GM19455 (cell line): ENCODE measurements around the gene PCDHA8.
"Not testable (repeated sequence)": the region's sequence is repeated elsewhere in the genome, so short reads cannot be mapped to it uniquely, and the experiment has no call there.

Source experiments
- ATAC-seq: cut with Tn5 transposase; IDR thresholded peaks from one replicate; pipeline ENCODE4 v1.9.1; 2021; ENCODE audit not compliant: unreplicated experiment

PCDHA8 gene

DNA sequence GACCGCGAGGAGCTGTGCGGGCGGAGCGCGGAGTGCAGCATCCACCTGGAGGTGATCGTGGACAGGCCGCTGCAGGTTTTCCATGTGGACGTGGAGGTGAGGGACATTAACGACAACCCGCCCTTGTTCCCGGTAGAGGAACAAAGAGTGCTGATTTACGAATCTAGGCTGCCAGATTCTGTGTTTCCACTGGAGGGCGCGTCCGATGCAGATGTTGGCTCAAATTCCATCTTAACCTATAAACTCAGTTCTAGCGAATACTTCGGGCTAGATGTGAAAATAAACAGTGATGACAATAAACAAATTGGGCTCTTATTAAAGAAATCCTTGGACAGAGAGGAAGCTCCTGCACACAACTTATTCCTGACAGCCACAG lies 12.6 kb upstream of the PCDHA8 start:
- ATAC-seq: no peak

DNA sequence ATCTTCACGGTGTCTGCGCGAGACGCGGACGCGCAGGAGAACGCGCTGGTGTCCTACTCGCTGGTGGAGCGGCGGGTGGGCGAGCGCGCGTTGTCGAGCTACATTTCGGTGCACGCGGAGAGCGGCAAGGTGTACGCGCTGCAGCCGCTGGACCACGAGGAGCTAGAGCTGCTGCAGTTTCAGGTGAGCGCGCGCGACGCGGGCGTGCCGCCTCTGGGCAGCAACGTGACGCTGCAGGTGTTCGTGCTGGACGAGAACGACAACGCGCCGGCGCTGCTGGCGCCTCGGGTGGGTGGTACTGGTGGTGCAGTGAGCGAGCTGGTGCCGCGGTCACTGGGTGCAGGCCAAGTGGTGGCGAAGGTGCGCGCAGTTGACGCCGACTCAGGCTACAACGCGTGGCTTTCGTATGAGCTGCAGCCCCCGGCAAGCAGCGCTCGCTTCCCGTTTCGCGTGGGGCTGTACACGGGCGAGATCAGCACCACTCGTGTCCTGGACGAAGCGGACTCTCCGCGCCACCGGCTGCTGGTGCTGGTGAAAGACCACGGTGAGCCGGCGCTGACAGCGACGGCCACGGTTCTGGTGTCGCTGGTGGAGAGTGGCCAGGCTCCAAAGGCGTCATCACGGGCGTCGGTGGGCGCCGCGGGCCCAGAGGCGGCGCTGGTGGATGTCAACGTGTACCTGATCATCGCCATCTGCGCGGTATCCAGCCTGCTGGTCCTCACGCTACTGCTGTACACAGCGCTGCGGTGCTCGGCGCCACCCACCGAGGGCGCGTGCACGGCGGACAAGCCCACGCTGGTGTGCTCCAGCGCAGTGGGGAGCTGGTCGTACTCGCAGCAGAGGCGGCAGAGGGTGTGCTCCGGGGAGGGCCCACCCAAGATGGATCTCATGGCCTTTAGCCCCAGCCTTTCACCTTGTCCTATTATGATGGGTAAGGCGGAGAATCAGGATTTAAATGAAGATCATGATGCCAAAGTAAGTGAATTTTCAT lies 11.2 kb upstream of the PCDHA8 start:
- not testable (repeated sequence) for ATAC-seq

DNA sequence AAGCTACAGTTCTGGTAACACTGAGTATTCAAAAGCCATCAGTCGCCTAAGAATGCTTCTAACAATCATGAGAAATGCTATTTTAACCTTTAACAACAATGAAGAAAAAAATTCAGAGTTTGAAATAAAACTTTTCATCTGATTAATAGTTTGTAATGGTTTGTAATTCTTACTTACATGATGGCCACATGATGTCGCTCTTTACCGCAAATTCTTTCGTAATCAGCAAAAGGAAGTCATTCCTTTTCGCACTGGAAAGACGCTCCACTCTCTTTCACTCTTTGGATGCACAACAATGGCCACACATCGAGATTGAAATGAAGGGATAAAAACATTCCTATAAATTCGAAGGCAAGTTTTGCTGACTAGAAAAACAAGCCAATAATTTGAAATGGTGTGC lies 7.0 kb upstream of the PCDHA8 start, which contains the start of gene PCDHA7:
TSS of gene PCDHA7 (plus strand) at position 277 of the 400 bp plus-strand sequence. CDS start at position 392, 115 bp downstream.
- no peak for ATAC-seq

DNA sequence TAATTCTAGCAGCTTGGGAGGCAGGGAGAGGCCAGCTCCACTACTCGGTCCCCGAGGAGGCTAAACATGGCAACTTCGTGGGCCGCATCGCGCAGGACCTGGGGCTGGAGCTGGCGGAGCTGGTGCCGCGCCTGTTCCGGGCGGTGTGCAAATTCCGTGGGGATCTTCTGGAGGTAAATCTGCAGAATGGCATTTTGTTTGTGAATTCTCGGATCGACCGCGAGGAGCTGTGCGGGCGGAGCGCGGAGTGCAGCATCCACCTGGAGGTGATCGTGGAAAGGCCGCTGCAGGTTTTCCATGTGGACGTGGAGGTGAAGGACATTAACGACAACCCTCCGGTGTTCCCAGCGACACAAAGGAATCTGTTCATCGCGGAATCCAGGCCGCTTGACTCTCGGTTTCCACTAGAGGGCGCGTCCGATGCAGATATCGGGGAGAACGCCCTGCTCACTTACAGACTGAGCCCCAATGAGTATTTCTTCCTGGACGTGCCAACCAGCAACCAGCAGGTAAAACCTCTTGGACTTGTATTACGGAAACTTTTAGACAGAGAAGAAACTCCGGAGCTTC lies 6.5 kb upstream of the PCDHA8 start:
- not testable (repeated sequence) for ATAC-seq

DNA sequence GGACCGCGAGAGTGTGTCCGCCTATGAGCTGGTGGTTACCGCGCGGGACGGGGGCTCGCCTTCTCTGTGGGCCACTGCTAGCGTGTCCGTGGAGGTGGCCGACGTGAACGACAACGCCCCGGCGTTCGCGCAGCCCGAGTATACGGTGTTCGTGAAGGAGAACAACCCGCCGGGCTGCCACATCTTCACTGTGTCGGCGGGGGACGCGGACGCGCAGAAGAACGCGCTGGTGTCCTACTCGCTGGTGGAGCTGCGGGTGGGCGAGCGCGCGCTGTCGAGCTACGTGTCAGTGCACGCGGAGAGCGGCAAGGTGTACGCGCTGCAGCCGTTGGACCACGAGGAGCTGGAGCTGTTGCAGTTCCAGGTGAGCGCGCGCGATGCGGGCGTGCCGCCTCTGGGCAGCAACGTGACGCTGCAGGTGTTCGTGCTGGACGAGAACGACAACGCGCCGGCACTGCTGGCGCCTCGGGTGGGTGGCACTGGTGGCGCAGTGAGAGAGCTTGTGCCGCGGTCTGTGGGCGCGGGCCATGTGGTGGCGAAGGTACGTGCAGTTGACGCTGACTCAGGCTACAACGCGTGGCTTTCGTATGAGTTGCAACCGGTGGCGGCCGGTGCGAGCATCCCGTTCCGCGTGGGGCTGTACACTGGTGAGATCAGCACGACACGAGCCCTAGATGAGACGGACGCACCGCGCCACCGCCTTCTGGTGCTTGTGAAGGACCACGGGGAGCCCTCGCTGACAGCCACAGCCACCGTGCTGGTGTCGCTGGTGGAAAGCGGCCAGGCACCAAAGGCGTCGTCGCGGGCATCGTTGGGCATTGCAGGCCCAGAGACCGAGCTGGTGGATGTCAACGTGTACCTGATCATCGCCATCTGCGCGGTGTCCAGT lies 5.1 kb upstream of the PCDHA8 start:
- ATAC-seq: no peak

DNA sequence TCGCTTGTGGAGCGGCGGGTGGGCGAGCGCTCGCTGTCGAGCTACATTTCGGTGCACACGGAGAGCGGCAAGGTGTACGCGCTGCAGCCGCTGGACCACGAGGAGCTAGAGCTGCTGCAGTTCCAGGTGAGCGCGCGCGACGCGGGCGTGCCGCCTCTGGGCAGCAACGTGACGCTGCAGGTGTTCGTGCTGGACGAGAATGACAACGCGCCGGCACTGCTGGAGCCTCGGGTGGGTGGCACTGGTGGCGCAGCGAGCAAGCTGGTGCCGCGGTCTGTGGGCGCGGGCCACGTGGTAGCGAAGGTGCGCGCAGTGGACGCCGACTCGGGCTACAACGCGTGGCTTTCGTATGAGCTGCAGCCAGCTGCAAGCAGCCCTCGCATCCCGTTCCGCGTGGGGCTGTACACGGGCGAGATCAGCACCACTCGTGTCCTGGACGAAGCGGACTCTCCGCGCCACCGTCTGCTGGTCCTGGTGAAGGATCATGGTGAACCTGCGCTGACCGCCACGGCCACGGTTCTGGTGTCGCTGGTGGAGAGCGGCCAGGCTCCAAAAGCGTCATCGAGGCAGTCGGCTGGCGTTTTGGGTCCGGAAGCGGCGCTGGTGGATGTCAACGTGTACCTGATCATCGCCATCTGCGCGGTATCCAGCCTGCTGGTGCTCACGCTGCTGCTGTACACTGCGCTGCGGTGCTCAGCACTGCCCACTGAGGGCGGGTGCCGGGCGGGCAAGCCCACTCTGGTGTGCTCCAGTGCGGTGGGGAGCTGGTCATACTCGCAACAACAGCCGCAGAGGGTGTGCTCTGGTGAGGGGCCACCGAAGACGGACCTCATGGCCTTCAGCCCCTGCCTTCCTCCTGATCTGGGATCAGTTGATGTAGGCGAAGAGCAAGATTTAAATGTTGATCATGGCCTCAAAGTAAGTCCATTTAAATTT lies 2.1 kb downstream of the PCDHA8 start:
- ATAC-seq: no peak

DNA sequence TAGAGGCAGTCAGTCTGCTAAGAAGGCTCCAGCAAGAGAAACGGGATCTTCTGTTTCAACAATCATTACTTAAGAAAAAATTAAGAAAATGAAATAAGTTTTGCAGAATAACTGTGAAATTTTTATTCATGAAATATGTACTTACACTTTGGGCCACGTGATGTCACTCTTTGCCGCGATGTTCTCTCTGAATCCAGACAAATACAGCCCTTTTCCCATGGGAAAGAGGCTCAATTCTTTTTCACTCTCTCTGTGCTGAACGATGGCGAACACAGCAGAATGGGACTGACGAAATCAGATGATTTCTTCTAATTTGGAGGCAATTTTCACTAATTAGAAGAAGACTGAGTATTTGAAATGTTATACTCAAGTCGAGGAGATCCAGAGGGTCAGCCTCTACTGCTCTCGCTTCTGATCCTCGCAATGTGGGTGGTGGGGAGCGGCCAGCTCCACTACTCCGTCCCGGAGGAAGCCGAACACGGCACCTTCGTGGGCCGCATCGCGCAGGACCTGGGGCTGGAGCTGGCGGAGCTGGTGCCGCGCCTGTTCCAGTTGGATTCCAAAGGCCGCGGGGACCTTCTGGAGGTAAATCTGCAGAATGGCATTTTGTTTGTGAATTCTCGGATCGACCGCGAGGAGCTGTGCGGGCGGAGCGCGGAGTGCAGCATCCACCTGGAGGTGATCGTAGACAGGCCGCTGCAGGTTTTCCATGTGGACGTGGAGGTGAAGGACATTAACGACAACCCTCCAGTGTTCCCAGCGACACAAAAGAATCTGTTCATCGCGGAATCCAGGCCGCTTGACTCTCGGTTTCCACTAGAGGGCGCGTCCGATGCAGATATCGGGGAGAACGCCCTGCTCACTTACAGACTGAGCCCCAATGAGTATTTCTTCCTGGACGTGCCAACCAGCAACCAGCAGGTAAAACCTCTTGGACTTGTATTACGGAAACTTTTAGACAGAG lies 7.4 kb downstream of the PCDHA8 start, which contains the start of gene PCDHA9:
TSS of gene PCDHA9 (plus strand) at position 244 of the 964 bp plus-strand sequence. CDS start at position 358, 114 bp downstream.
- ATAC-seq: not testable (repeated sequence)

DNA sequence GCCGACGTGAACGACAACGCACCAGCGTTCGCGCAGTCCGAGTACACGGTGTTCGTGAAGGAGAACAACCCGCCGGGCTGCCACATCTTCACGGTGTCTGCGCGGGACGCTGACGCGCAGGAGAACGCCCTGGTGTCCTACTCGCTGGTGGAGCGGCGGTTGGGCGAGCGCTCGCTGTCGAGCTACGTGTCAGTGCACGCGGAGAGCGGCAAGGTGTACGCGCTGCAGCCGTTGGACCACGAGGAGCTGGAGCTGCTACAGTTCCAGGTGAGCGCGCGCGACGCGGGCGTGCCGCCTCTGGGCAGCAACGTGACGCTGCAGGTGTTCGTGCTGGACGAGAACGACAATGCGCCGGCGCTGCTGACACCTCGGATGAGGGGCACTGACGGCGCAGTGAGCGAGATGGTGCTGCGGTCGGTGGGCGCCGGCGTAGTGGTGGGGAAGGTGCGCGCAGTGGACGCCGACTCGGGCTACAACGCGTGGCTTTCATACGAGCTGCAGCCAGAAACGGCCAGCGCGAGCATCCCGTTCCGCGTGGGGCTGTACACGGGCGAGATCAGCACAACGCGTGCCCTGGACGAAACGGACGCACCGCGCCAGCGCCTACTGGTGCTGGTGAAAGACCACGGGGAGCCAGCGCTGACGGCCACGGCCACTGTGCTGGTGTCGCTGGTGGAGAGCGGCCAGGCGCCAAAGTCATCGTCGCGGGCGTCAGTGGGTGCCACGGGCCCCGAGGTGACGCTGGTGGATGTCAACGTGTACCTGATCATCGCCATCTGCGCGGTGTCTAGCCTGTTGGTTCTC lies 9.0 kb downstream of the PCDHA8 start:
- not testable (repeated sequence) for ATAC-seq

DNA sequence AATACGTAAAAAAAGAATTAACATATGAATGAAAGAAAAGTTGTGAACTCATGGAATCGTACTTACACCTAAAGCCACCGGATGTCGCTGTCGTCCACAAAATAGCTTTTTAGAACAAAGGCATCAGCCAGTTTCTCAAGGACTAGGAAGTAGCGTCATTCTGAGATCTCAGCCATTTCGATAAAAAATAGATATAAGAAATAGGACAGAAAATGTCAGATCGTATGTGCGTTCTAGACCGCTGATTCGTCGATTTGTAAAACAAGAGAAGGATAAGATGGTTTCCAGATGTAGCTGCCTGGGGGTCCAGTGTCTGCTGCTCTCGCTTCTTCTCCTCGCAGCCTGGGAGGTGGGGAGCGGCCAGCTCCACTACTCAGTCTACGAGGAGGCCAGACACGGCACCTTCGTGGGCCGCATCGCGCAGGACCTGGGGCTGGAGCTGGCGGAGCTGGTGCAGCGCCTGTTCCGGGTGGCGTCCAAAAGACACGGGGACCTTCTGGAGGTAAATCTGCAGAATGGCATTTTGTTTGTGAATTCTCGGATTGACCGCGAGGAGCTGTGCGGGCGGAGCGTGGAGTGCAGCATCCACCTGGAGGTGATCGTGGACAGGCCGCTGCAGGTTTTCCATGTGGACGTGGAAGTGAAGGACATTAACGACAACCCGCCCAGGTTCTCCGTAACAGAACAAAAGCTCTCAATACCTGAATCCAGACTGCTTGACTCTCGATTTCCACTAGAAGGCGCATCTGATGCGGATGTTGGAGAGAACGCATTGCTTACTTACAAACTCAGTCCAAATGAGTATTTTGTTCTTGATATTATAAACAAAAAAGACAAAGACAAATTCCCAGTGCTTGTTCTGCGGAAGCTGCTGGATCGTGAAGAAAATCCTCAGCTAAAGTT lies 15.0 kb downstream of the PCDHA8 start, which contains the start of gene PCDHA10:
TSS of gene PCDHA10 (plus strand) at position 126 of the 903 bp plus-strand sequence. CDS start at position 278, 152 bp downstream.
- no peak for ATAC-seq

DNA sequence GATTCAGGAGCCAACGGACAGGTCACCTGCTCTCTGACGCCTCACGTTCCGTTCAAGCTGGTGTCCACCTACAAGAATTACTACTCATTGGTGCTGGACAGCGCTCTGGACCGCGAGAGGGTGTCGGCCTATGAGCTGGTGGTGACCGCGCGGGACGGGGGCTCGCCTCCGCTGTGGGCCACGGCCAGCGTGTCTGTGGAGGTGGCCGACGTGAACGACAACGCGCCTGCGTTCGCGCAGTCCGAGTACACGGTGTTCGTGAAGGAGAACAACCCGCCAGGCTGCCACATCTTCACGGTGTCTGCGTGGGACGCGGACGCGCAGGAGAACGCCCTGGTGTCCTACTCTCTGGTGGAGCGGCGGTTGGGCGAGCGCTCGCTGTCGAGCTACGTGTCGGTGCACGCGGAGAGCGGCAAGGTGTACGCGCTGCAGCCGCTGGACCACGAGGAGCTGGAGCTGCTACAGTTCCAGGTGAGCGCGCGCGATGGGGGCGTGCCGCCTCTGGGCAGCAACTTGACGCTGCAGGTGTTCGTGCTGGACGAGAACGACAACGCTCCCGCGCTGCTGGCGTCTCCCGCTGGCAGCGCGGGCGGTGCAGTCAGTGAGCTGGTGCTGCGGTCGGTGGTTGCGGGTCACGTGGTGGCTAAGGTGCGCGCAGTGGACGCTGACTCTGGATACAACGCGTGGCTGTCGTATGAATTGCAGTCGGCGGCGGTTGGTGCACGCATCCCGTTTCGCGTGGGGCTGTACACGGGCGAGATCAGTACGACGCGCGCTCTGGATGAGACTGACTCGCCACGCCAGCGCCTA lies 16.4 kb downstream of the PCDHA8 start:
- ATAC-seq: no peak

DNA sequence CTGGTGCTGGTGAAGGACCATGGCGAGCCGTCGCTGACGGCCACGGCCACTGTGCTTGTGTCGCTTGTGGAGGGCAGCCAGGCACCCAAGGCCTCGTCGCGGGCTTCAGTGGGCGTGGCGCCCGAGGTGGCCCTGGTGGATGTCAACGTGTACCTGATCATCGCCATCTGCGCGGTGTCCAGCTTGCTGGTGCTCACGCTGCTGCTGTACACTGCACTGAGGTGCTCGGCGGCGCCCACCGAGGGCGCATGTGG lies 16.9 kb downstream of the PCDHA8 start:
- ATAC-seq: no peak

DNA sequence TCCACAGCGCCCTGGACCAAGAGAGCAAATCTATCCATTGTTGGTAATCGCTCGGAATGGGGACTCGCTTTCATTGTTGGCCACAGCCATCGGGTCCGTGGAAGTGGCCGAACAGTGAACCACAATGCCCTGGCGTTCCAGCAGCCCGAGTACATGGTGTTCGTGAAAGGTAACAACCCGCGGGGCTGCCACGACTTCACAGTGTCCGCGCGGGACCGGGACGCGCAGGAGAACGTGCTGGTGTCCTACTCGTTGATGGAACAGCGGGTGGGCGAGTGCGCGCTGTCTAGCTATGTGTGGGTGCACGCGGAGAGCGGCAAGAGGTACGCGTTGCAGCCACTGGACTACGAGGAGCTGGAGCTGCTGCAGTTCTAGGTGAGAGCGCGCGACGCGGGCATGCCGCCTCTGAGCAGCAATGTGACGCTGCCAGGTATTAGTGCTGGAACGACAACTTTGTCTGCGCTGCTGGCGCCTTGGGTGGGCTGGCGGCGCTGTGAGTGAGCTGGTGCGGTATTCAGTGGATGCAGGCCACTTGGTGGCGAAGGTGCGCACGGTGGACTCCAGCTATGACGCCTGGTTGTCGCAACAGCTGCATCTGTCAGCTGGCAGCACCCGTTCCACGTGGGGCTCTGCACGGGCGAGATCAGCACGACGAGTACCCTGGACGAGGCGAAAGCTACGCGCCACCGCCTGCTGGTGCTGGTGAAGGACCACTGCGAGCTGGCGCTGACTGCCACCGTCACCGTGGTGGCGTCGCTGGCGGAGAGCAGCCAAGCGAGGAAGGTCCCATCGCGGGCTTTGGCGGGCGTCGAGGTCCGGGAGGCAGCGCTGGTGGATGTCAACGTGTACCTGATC lies 21.7 kb downstream of the PCDHA8 start:
- ATAC-seq: no peak

DNA sequence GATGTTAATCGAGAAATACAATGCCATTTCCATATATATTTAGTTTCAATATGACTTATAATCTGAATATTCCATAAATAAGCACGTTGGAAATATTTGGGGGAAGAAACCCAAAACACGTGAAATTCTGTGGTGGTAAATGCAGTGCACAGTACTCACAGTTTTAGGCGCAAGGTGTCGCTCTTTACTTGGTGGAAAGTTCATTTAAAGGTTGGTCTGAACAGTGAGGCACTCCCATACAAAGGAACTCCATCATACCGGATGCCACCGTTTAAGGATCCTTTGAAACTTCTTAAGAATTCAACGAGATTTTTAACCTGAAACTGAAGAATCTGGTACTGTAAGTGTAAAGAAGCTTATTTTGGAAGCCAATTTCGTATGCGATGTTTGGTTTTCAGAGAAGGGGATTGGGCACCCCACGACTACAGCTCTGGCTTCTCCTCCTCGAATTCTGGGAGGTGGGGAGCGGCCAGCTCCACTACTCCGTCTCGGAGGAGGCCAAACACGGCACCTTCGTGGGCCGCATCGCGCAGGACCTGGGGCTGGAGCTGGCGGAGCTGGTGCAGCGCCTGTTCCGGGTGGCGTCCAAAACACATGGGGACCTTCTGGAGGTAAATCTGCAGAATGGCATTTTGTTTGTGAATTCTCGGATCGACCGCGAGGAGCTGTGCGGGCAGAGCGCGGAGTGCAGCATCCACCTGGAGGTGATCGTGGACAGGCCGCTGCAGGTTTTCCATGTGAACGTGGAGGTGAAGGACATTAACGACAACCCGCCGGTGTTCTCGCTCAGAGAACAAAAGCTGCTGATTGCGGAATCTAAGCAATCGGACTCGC lies 28.0 kb downstream of the PCDHA8 start, which contains the start of gene PCDHA11:
TSS of gene PCDHA11 (plus strand) at position 237 of the 834 bp plus-strand sequence. CDS start at position 384, 147 bp downstream.
- ATAC-seq: no peak

DNA sequence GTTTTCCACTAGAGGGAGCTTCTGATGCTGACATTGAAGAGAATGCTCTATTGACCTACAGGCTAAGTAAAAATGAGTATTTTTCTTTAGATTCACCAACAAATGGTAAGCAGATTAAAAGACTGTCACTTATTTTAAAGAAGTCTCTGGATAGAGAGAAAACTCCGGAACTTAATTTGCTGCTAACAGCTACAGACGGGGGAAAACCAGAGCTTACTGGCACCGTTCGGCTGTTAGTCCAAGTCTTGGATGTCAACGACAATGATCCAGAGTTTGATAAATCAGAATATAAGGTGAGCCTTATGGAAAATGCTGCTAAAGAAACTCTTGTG lies 28.5 kb downstream of the PCDHA8 start:
- no peak for ATAC-seq
